Stromal cell of bone marrow (primary cell): ENCODE measurements around the gene KIF26A.

ENCODE experiments used
- DNase-seq: peaks from one replicate; pipeline ENCODE4 v3.0.0-alpha.2; 2012; ENCODE audit warnings: low read depth

KIF26A gene

DNA sequence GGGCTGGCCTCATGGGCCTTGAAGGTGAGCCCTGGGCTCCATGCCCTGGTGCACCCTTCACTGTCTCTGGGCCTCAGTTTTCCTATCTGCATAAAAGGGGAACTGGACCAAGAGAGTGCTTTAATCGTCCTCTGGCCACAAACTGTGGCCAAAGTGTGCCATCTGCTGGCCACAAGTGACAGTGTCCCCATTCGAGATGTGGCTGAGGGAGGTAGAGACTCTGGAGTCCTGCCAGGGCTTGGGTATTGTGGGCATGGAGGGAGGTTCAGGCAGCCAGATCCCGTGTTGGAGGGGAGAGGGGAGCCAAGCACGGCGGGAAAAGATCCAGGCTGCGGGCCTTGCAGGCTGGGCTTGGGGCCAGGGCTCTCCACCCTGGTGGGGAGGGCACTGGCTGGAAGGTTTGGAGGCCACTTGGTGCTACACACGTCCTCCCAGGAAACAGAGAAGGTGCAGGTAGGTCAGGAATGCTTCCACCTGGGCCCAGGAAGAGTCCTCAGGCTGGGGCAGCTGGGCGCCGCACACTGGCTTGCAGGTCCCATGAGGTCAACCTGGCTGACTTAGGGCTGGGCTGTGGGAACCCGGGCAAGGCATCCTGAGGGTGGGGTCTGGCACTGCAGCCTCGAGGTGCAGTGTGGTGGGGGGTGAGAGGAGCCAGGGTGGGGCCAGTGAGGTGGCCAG, 7.3 kb upstream of the KIF26A start:
- DNase-seq: no peak

DNA sequence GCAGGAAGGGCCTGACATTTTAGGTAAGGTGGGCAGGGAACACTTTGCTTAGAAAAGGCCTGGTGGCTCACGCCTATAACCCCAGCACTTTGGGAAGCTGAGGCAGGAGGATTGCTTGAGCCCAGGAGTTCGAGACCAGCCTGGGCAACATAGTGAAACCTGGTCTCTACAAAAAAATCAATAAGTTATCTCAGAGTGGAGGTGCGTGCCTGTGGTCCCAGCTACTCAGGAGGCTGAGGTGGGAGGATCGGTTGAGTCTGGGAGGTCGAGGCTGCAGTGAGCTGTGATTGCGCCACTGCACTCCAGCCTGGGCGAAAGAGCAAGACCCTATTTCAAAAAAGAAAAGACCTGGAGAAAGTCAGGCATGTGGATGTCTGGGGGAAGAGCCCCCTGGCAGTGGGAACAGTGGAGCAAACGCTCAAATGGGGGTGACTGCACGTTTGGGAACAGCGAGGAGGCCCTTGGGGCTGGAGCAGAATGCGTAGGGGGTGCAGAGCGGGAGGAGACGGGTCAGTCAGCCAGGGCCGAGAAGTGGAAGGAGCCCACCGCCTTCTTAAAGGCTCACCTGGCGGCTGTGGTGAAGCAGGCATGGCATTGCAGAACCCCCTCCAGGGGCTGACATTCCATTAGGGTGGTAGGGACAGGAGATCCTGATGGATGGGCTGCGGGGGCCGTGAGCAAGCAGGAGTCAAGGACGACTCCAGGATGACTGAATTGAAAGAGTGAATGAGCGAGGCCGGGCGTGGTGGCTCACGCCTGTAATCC, 6.2 kb upstream of the KIF26A start:
- DNase-seq: no peak

DNA sequence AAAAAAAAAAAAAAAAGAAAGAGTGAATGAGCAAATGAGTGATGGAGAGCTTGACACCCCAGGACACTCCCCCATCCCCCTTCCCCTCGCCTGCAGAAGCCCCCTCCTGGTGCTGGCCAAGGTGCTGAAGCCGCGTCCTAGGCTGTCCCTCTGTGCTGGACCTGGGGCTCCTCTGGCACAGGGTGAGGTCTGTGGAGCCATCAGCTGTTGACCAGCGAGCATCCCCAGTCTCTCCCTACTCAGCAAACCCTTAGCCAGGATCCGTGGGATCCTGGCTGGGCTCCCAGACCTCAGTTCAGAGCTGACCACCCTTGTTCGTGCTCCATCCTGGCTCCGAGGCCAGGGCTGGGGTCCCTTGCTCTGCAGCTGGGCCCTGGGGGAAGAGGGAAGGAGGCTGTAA, 5.4 kb upstream of the KIF26A start:
- no peak for DNase-seq

DNA sequence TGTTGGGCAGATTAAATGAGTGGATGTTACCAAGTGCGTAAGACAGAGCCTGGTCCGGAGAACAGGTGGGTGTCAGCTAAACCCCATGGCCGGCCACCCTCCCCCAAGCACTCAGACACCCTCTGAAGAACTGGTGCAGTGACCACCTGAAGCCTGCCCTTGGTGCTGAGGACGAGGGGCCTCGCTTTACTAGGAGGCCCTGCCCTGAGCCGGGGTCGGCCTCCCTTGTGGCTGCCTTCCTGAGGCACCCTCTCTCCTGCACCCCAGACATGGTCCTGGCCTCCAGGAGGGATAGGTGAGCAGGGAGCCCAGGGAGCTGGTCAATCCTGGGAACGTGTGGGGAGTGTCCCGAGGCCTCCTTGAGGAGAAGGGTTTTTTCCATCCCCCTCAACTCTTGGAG, 4.9 kb upstream of the KIF26A start:
- DNase-seq: no peak

DNA sequence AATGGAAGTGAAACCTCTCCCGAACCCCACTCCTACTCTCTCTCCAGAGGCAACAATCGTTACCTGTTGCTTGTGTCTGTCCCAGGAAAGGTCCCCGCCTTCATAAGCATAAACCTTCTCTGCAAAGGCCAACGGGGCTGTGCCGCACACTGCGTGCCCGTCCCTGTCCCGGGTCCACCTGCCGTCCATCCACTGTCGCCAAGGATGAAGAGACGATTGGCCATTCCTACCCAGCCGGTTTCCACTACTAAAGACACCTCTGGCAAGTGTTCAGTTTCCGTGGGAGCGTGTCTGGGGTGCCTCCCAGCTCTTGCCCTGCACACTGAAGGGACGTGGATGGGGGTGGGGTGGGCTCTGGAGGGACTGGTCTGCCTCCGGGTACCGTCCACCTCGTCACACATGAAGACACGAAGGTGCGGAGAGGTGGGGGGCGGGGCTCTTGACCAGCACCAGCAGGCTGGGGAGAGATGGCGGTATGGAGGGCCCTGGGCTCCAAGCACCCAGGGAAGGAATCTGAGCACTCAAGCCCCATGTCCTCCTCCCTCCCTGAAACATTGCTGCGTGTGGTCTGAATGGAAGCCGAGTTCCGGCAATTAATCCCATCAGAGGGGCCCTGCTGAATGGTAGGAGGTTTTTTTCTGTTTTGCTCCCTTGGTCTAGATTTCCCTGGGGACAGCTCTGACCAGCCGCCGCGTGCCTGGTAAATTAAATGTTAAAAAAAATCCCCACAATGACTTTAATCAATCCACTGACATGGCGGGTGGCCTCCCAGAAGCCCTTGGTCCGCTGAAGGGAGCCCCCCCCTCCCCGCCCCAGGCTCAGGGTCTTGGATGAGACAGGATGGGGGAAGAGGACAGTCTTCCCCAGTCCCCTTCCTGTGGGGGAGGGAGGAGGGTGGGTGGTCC, 4.1 kb upstream of the KIF26A start:
- no peak for DNase-seq

DNA sequence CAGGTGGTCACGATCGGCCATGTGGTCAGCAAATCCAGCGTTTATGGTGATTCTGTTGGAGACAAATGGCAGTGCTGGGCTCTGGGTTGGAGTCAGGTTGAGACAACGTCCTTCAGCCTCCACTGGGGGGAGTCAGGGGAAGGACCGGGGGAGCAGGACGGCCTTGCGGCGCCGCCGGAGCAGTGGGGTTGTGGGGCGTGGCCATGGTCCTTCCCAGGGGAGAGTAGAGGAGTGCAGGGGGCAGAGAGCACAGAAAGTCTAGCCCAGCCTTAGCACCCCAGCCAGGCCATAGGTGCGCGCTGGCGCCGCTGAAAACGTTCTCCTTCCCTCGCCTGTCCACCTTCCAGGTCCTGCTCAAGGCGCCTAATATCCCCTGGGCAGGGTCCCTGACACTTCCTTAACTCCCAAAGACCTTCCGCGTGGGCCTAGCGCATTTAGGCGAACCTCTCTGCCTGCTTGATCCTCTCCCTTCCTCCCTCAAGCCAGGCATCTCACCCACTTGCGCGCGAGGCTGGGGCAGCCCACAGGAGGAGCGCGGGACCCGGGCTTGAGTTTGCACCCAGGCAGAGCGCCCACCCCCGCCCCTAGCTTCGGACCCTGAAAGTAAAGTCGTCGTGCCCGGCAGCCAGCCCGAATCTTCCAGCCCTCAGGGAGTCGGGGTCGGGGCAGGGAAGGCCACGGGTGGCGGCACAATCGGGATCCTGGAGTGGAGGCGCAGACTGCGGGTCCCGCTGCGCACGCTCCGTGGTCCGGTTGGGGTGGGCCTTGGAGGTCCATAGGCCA, 3.1 kb upstream of the KIF26A start:
- no peak for DNase-seq

DNA sequence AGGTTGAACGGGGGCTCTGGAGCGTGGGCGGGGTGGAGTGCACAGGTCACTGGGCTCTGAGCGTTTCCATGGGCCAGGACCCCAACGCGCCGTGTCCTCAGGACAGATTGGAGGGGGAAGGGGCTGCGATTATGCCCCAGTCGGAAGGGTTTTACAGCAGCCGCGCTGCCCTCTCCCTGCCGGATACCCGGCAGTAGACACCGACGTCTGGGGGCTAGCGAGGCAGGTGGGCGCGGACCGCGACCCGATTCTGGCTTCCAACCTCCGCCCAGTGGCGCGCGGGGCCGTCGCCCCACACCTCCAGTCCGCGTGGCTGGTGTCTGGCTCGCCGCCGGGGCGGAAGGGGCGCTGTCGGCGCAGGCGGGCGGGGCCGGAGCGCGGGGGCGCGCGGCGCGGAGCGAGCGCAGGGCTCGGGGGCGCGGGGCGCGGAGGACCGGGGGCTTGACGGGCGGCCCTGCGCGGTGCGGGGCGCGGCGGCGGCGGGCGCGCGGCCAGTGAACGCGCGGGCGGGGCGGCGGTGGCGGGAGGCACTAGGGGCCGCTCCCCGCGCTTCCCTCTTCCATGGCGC, 2.4 kb upstream of the KIF26A start:
- no peak for DNase-seq

DNA sequence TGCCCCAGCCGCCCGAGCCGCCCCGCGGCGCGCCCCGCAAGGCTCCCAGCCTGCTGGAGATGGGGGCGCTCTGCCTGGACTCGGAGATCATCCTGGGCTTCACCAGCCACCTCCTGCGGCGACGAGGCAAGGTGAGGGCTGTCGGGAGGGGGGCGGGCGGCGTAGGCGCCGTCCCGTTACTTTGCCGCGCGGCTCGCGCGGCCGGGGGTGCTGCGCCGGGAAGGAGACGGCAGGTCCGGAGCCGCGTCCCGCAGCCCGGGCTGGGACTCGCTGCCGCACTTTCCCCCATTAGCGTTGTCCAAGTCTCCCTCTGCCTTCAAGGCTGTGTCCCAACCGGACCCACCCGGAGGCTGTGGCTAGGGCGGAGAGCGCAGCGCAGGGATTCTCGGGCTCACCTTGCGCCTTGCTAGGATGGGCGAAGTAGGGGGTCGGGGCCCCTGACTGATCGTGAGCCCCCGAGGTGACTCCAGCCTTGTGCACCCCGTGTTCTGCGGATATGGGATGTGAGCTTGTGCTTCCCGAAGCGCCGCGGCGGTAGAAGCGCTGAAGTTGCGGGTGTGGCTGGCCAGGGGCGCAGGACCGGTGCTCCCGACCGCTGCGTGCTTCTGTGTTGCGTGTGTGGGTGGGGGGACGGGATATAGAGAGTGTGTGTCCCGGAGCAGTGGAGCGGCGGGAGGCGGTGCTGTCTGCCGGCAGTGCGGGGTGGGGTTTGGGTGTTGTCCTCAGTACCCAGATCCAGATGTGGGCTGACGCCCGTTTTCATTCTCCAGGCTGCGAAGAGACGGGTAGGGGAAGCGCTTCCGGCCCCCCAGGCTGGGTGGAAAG, 1.7 kb upstream of the KIF26A start:
- no peak for DNase-seq

DNA sequence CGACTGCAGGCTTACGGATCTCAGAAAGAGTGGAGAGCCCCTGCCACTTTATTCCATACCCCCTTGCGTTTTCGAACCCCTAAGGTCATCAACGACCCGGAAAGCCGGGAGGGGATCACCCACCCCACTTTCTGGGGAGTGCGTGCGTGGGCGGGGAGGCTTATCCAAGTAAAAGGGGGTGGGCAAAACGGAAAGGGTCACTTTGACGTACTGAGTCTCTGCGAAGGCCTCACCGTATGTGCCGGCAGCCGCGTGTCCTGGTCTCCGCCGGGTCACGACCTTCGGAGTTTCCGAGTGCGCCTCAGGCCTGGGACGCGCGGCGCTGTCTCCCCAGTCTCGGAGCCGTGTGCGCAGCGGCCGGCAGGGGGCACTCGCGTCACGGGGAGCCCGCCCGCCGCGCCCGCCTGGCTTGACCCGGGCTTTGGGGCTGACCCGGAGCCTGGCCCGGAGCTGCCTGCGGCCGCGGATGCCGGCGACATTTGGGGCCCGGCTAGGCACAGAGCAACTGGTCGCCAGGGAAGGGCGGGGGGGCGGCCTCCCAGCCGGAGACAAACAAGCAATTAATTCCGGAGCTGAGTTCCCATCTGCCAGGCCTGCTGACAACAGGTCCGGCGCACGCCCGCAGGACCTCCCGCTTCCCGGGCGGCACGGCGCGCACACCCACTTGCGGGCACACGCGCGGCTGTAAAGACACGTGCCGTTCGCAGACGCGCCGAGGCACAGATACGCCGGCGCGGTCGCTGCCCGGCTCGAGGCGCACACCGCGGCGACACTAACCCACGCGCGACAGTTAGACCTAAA, 890 bp upstream of the KIF26A start:
- peak; percentile 11 for DNase-seq

DNA sequence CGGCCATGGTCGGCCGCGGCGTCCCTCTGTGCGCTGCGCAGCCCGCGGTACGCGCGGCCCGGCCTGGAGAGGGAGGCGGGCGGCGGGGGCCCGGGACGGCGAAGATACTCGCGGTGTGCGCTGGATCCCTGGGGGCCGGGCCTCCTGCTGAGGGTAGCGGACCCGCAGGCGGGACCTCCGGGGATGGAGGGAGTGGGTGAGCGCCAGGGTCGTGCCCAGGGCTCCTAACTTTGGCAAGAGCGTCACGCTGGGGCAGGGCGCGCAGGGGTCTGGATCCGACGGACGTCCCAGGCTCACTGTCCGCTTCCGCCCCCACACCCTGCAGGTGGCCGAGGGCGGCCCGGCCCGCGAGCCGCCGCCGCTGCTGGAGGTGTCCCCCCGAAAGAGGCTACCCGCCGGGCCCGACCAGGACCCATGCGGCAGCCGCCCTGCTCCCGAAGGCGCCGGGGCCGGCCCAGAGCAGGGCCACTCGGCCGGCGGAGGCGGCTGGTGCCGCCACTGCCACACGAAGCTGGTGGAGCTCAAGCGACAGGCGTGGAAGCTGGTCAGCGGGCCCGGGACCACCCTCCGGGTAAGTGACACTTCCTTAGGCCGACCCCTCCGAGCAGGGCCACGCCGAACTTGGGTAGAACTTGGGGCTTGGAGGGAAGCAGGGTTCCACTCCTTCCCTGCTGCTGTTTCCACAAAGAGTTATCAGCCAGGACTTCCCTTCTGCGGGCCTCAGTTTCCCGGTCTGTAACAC, 502 bp downstream of the KIF26A start:
- DNase-seq: no peak

DNA sequence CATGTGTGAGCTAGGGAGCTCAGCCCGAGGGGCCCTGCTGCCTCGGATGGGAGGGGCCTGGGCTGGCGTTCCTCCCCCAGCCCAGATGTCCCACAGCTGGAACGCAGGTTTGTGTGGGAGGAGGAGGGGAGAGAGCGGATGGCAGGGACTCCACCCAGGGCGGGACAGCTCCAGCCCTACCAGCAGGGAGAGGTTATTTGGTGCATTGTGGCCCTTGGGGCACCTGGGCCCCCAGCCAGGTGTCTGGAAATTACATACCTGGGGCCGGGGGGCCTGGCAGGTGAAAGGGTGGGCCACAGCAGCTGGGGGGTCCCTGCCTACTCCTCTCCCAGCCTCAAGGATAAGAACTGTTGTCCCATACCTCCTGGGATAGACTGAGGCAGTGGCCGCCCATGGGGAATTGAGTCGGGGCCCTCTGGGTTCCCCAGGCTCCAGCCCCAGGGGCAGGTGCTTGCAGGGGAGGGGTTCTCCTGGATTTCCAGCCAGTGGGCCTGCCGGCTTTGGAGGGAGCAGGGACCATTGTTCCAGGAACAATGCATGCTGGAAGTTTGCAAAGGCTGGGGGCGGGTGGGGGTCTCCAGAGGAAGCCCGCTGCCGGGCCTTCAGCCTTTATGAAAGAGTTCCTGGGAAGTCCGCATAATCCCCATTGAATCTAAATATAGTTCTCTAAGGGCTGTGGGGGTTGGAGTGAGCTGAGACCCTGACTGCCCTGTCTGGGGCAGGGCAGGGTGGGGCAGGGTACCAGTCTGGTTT, 1.2 kb downstream of the KIF26A start:
- DNase-seq: no peak

DNA sequence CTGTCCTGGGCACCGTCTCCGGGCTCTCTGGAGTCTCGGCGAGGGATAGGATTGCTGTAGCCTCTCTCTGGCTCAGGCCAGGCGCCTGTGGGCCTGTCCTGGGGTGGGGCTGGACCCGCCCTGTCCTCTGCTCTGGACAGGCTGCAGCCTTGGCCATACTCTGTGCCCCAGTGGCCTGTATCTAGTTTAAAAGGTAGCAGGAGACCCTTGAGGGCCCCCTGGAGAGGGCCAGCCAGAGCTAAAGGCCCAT, 1.8 kb downstream of the KIF26A start:
- no peak for DNase-seq

DNA sequence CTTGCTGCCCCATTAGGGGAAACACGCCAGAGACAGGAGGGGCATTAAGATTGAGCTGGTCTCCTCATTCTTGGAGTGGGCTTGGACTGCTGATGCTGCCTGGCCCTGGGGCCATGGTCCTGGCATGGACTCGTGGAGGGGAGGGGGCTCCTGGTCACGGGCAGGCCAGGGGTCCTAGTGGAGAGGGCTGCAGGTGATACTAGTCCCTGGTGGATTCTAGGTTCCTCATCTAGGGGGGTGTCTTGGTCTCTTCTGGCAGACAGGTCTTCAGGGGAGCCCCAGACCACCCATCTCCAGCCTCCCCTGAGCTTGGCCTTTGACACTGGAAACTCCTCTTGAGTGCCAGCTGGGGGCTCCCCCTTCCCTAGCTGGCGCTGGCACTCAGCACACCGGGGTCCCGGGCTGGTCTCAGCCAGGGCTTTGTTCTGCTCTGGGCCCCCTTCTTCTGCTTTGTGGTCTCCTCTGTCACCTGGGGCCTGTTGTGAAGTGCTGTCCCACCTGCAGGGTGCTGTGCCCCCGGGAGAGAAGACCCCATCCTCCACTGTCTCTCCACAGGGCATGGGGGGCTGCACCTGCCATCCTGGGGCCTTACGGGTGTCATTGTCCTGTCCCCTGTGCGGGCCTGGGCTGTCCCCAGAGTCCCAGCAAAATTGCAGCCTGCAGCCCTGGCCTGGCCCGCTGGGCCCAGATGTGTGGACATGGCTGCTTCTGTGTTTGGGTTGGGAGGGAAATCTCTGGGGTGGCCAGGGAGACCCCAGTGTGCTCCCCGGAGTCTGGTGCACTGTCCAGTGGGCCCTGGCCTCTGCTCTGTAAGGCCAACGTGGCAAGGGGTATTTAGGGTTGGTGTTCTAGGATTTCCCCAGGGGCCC, 2.3 kb downstream of the KIF26A start:
- no peak for DNase-seq

DNA sequence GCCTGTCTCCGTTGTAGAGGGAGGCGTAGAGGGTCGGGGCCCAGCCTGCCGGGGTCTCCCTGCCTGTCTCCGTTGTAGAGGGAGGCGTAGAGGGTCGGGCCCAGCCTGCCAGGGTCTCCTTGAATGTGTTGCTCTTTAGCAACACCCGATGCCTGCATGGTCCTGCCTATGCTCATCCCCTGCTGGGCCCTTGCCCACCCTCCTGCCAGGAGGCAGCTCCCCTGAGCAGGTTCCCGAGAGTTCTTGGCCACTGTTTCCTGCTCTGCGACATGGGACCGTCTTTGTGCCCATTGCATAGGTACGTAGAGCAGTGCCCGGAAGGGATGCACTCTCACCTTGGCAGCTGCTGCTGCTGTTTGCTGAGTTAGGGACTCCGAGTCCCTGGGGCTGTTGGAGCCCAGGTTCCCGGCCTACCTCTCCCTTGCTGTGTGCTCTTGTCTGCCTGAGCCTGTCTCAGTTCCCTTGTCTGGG, 3.3 kb downstream of the KIF26A start:
- DNase-seq: no peak

DNA sequence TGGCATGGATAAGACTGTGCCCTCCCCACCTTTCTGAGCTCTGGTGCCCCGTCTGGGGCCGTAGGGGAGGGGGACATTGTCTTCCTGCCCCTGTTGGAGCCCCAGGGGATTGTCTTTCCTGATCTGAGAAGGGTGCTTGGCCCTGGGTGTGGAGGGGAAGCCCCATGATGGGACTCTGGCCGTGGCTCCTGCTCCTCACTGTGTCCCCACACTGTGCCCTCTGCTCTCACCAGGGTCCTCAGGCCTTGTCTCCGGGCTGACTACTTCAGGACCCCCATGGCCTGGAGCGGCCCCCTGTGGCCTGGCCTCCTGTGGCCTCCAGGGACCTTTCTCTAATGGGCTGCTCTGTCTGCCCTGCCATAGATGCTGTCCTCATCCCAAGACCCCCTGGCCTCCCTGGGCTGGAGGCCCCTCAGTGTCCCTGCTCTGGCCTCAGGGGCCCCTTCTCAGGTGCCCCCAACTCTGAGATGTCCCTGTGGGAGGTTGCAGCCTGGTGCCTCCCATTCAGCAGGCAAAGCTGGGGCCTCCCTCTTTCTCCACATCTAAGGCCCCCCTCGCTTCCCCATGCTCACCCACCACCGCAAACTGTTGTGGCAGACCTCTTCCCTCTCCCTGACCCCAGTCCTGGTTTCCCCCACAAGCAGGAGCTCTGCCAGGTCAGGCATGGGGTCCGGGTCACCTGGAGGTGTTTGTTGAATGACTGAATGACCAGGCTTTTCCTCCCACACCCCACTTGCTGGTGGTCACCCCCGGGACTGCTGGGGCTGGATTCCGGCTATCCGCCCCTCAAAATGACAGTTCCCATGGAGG, 4.0 kb downstream of the KIF26A start:
- DNase-seq: no peak

DNA sequence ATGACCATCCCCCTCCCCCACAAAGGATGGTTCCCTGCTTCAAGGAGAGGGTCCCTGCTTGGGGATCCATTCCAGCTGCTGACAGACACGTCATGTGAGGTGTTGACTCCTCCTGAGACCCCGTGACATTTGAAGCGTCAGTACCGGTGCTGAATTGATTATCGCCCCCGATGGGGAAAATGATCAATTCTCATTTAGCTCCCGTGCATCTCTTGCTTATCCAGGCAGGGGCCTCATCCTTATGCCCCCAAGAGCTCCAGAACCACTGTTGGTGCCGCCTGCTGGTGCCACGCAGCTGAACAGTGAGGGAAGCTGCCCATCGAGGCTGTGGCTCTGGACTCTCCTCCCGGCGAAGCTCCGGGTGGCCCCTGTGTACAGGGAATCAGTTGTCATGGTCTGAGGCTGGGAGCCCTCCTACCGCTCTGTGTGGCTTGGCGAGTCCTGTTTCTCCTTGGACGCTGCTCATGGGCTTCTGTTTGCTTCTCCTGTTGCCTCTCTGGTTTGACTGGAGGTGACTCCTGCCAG, 4.6 kb downstream of the KIF26A start:
- DNase-seq: no peak
